OCI-LY7 (cell line): ENCODE data around the gene ABHD8. TPM values are rescaled to one million over a fixed set of nuclear protein-coding genes. Genes with fewer than 3 reads are reported as not detected.
A peak's percentile ranks its signal among the peaks of the same experiment; 100 is the strongest.

ENCODE experiments used
- BruUV-seq: library from RNA; stranded (reverse); fragments of 400-500 nt; replicated peaks from 2 replicates; lab custom pipeline; 2021; lab: Mats Ljungman, UMichigan
- CTCF ChIA-PET: fragments of 300-600 bp; sonication (Branson Sonifier 250); formaldehyde crosslinking; loops from one replicate; lab custom pipeline; 2022; ENCODE audit warnings: antibody characterized with exemption; ENCODE audit not compliant: unreplicated experiment; lab: Charles Lee
- POLR2A ChIA-PET: fragments of 300-600 bp; sonication (Branson Sonifier 250); formaldehyde crosslinking; loops from one replicate; lab custom pipeline; 2022; ENCODE audit warnings: antibody characterized with exemption; lab: Charles Lee
- DNase-seq: peaks from one replicate; pipeline ENCODE4 v3.0.0-alpha.2; 2015; ENCODE audit warnings: low spot score
- H2AFZ ChIP-seq: fragments of 200-600 bp; sonication (generic), shearing (Covaris generic); 2 replicates; pipeline ENCODE4 v1.6.1; 2014; ENCODE audit warnings: mild to moderate bottlenecking, antibody characterized with exemption, low read length, moderate library complexity
- H3K27ac ChIP-seq: fragments of 200-600 bp; sonication (generic); 2 replicates; pipeline ENCODE4 v1.5.1; 2014; ENCODE audit warnings: mixed run types, low read depth, mild to moderate bottlenecking, moderate library complexity, low read length, inconsistent platforms; ENCODE audit not compliant: poor library complexity, severe bottlenecking
- H3K36me3 ChIP-seq: fragments of 200-600 bp; sonication (generic); 2 replicates; pipeline ENCODE4 v1.6.1; 2014; ENCODE audit warnings: mild to moderate bottlenecking, antibody characterized with exemption, low read length, moderate library complexity, mixed read lengths; ENCODE audit not compliant: insufficient read depth
- H3K4me1 ChIP-seq: fragments of 200-600 bp; sonication (generic); 2 replicates; pipeline ENCODE4 v1.5.1; 2014; ENCODE audit warnings: mild to moderate bottlenecking, low read length; ENCODE audit not compliant: insufficient read depth, poor library complexity, severe bottlenecking
- H3K4me2 ChIP-seq: fragments of 200-600 bp; sonication (generic); 2 replicates; pipeline ENCODE4 v1.6.1; 2014; ENCODE audit warnings: mild to moderate bottlenecking, low read length
- H3K4me3 ChIP-seq: fragments of 200-600 bp; sonication (generic); 2 replicates; pipeline ENCODE4 v1.5.1; 2014; ENCODE audit warnings: mild to moderate bottlenecking, low read depth, low read length; ENCODE audit not compliant: poor library complexity, severe bottlenecking
- H3K79me2 ChIP-seq: fragments of 200-600 bp; sonication (generic); 2 replicates; pipeline ENCODE4 v1.6.1; 2016; ENCODE audit warnings: low read depth, mild to moderate bottlenecking, low read length, moderate library complexity, mixed read lengths; ENCODE audit not compliant: insufficient read depth
- H3K9me2 ChIP-seq: fragments of 200-600 bp; sonication (generic); 2 replicates; pipeline ENCODE4 v1.6.1; 2016; ENCODE audit warnings: mild to moderate bottlenecking, low read length, mixed read lengths; ENCODE audit not compliant: insufficient read depth
- H3K9me3 ChIP-seq: fragments of 200-600 bp; sonication (generic); 2 replicates; pipeline ENCODE4 v1.6.1; 2014; ENCODE audit warnings: mild to moderate bottlenecking, mixed run types, low read length, mixed read lengths
- H4K20me1 ChIP-seq: fragments of 200-600 bp; sonication (generic); 2 replicates; pipeline ENCODE4 v1.6.1; 2014; ENCODE audit warnings: mild to moderate bottlenecking, antibody characterized with exemption, low read length, moderate library complexity, mixed read lengths; ENCODE audit not compliant: insufficient read depth
- CTCF ChIP-seq: fragments of 200-600 bp; sonication (generic); conservative IDR thresholded peaks from 2 replicates; pipeline ENCODE4 v1.5.1; 2014; ENCODE audit warnings: mild to moderate bottlenecking, antibody characterized with exemption, low read length, moderate library complexity, mixed read lengths
- EZH2phosphoT487 ChIP-seq: fragments of 200-600 bp; sonication (generic); IDR thresholded peaks from 2 replicates; pipeline ENCODE4 v1.6.1; 2018; ENCODE audit warnings: low read depth, borderline replicate concordance, mild to moderate bottlenecking, mixed run types, antibody characterized with exemption, low read length, moderate library complexity, mixed read lengths
- intact Hi-C: fragments of 100-400 bp; cut with micrococcal nuclease; formaldehyde crosslinking; loops from one replicate; pipeline ENCODE4 v1.10.0; 2022; ENCODE audit not compliant: unreplicated experiment
- total RNA-seq, 2 experiments: library from RNA; depleted of rRNA in 1 of 2; stranded (reverse); fragments of >200 nt in 1 of 2; shearing (Covaris generic) in 1 of 2; gene quantifications; 2 replicates each; pipeline ENCODE4 v1.2.3, GENCODE V29; 2014 to 2022

ABHD8 gene
- total RNA-seq, 2 experiments from 2014 or later: 11.6 to 18.9 TPM

GRCh38 chr19:17266975-17267788, 36.0 kb downstream of the ABHD8 start, which contains the start of gene BABAM1:
Gene BABAM1, plus strand, starts transcription at chr19:17267443. Its CDS starts 1,364 bp downstream, at chr19:17268807.
- intact Hi-C loops: no loop called here
- peak within 1 kb of the TSS; percentile 99 for H3K4me3 ChIP-seq
- POLR2A ChIA-PET: interaction anchor here (0.5 to 2.3 kb wide), 17 partner anchors 9 to 821 kb away, joined by 3 to 28 read pairs (median 5); partner anchors contain the start of genes ANKLE1, BST2, DDA1 and USE1

GRCh38 chr19:17266589-17266974, 36.6 kb downstream of the ABHD8 start:
- no peaks in the 10 kb centered on the region for H3K9me3 ChIP-seq
- CTCF ChIA-PET: interaction anchor here (0.7 to 1.2 kb wide), 3 partner anchors 13 to 15 kb away, joined by 3 to 4 read pairs (median 4); partner anchors contain the start of gene ANKLE1
- intact Hi-C loops: no loop called here
- POLR2A ChIA-PET: interaction anchor here (0.8 to 2.3 kb wide), 15 partner anchors 9 to 193 kb away, joined by 3 to 28 read pairs (median 5); partner anchors contain the start of genes ANKLE1, BST2, DDA1 and USE1
- peaks cover 46% of the 10 kb centered on the region for H3K4me1 ChIP-seq
- H3K4me2 ChIP-seq: peak overlapping the region; percentile 69
- peaks cover 17% of the 10 kb centered on the region for H3K79me2 ChIP-seq
- DNase-seq: no peak
- H3K27ac ChIP-seq: peak overlapping the region; percentile 83
- peak overlapping the region; percentile 61 for H3K4me3 ChIP-seq
- peaks cover 20% of the 10 kb centered on the region for H3K36me3 ChIP-seq
- peak overlapping the region; percentile 74; the same call in 1 of the 2 replicates for H2AFZ ChIP-seq
- H4K20me1 ChIP-seq: no peaks in the 10 kb centered on the region
- H3K9me2 ChIP-seq: no peaks in the 10 kb centered on the region
- BruUV-seq: no TSS peak
- TF ChIP-seq CTCF (no peak), EZH2phosphoT487 (no peak)

More at GRCh38 chr19:17266975-17267788, 36.0 kb downstream of the ABHD8 start, which contains the start of gene BABAM1:
- CTCF ChIA-PET: interaction anchor here (0.7 to 1.2 kb wide), 3 partner anchors 12 to 15 kb away, joined by 3 to 4 read pairs (median 4); partner anchors contain the start of gene ANKLE1
- Histone ChIP-seq H3K27ac (peak within 1 kb of the TSS; percentile 83), H2AFZ (peak within 1 kb of the TSS; percentile 82), H3K4me1 (peaks cover 41% of the 10 kb centered on the region), H3K9me3 (no peaks in the 10 kb centered on the region), H3K4me2 (peak within 1 kb of the TSS; percentile 94), H3K79me2 (peaks cover 17% of the 10 kb centered on the region), H3K36me3 (peaks cover 25% of the 10 kb centered on the region), H4K20me1 (no peaks in the 10 kb centered on the region), H3K9me2 (no peaks in the 10 kb centered on the region)
- peak; percentile 99 for DNase-seq
- BruUV-seq: no TSS peak
- TF ChIP-seq CTCF: no peak
